SK-N-SH treated with all-trans-retinoic acid at 6 μM for 48 hours (cell line): ENCODE measurements around the gene FAM217B.

Experiments
- ATAC-seq: fragments of 200-7000 bp; cut with Tn5 transposase; 3 replicates; pipeline ENCODE4 v1.9.1; 2020; ENCODE audit warnings: mild to moderate bottlenecking, moderate library complexity
- ARNTL ChIP-seq: fragments of 450-650 bp; formaldehyde crosslinking; IDR thresholded peaks from 2 replicates; pipeline ENCODE4 v1.5.0; 2020; ENCODE audit warnings: low read depth, mild to moderate bottlenecking, moderate library complexity, borderline replicate concordance
- BACH2 ChIP-seq: fragments of 250-450 bp; sonication (Bioruptor Pico); IDR thresholded peaks from 2 replicates; pipeline ENCODE4 v1.9.0; 2021; ENCODE audit warnings: mild to moderate bottlenecking, borderline replicate concordance
- CREB5 ChIP-seq: fragments of 250-450 bp; sonication (Bioruptor Pico); IDR thresholded peaks from 2 replicates; pipeline ENCODE4 v1.5.1; 2020; ENCODE audit warnings: low read depth, mild to moderate bottlenecking, moderate library complexity
- CSDC2 ChIP-seq: fragments of 250-450 bp; sonication (Bioruptor Pico); IDR thresholded peaks from 2 replicates; pipeline ENCODE4 v1.5.0; 2020; ENCODE audit warnings: mild to moderate bottlenecking, moderate library complexity
- CSRNP3 ChIP-seq: fragments of 250-450 bp; sonication (Bioruptor Pico); IDR thresholded peaks from 2 replicates; pipeline ENCODE4 v1.5.1; 2021; ENCODE audit warnings: mild to moderate bottlenecking, moderate library complexity
- ESRRG ChIP-seq: fragments of 250-450 bp; sonication (Bioruptor Pico); IDR thresholded peaks from 2 replicates; pipeline ENCODE4 v1.6.1; 2021; ENCODE audit warnings: mild to moderate bottlenecking
- GLIS3 ChIP-seq: fragments of 250-450 bp; sonication (Bioruptor Pico); IDR thresholded peaks from 2 replicates; pipeline ENCODE4 v1.5.0; 2020; ENCODE audit warnings: mild to moderate bottlenecking, moderate library complexity
- ISL1 ChIP-seq: fragments of 250-450 bp; sonication (Bioruptor Pico); IDR thresholded peaks from 2 replicates; pipeline ENCODE4 v2.1.2; 2022; ENCODE audit warnings: mild to moderate bottlenecking, moderate library complexity
- PATZ1 ChIP-seq: fragments of 250-450 bp; sonication (Bioruptor Pico); IDR thresholded peaks from 2 replicates; pipeline ENCODE4 v1.8.0; 2020; ENCODE audit warnings: mild to moderate bottlenecking, moderate library complexity, borderline replicate concordance
- POU6F1 ChIP-seq: fragments of 250-450 bp; sonication (Bioruptor Pico); IDR thresholded peaks from 2 replicates; pipeline ENCODE4 v1.8.0; 2021; ENCODE audit warnings: low read depth, mild to moderate bottlenecking, moderate library complexity, borderline replicate concordance
- PPARA ChIP-seq: fragments of 250-450 bp; sonication (Bioruptor Pico); IDR thresholded peaks from 2 replicates; pipeline ENCODE4 v1.5.0; 2020; ENCODE audit warnings: mild to moderate bottlenecking, borderline replicate concordance
- RARB ChIP-seq: fragments of 250-450 bp; sonication (Bioruptor Pico); IDR thresholded peaks from 2 replicates; pipeline ENCODE4 v1.8.0; 2021; ENCODE audit warnings: mild to moderate bottlenecking, moderate library complexity
- TCF4 ChIP-seq: fragments of 250-450 bp; sonication (Bioruptor Pico); IDR thresholded peaks from 2 replicates; pipeline ENCODE4 v1.8.0; 2021; ENCODE audit warnings: mild to moderate bottlenecking, moderate library complexity, borderline replicate concordance
- TOX ChIP-seq: fragments of 250-450 bp; sonication (Bioruptor Pico); IDR thresholded peaks from 2 replicates; pipeline ENCODE4 v1.8.0; 2021; ENCODE audit warnings: mild to moderate bottlenecking, moderate library complexity, borderline replicate concordance
- ZC3H10 ChIP-seq: fragments of 250-450 bp; sonication (Bioruptor Pico); IDR thresholded peaks from 2 replicates; pipeline ENCODE4 v1.5.1; 2021; ENCODE audit warnings: mild to moderate bottlenecking, moderate library complexity
- ZFP3 ChIP-seq: fragments of 250-450 bp; sonication (Bioruptor Pico); IDR thresholded peaks from 2 replicates; pipeline ENCODE4 v1.5.0; 2020; ENCODE audit warnings: mild to moderate bottlenecking, moderate library complexity
- ZFP30 ChIP-seq: fragments of 450-650 bp; formaldehyde crosslinking; IDR thresholded peaks from 2 replicates; pipeline ENCODE4 v1.5.0; 2022; ENCODE audit warnings: mild to moderate bottlenecking, moderate library complexity
- ZNF565 ChIP-seq: fragments of 450-650 bp; formaldehyde crosslinking; conservative IDR thresholded peaks from 2 replicates; pipeline ENCODE4 v1.5.0; 2020; ENCODE audit warnings: low read depth, mild to moderate bottlenecking, moderate library complexity
- ZNF70 ChIP-seq: fragments of 450-650 bp; formaldehyde crosslinking; IDR thresholded peaks from 2 replicates; pipeline ENCODE4 v1.5.0; 2020; ENCODE audit warnings: mild to moderate bottlenecking, moderate library complexity
- ZNF8 ChIP-seq: fragments of 450-650 bp; formaldehyde crosslinking; IDR thresholded peaks from 2 replicates; pipeline ENCODE4 v1.5.0; 2020; ENCODE audit warnings: mild to moderate bottlenecking, moderate library complexity
- TF ChIP-seq, protein P1 (sequence below): fragments of 250-450 bp; sonication (Bioruptor Pico); IDR thresholded peaks from 2 replicates; pipeline ENCODE4 v1.5.0; 2020; ENCODE audit warnings: mild to moderate bottlenecking, moderate library complexity

The FAM217B gene

DNA sequence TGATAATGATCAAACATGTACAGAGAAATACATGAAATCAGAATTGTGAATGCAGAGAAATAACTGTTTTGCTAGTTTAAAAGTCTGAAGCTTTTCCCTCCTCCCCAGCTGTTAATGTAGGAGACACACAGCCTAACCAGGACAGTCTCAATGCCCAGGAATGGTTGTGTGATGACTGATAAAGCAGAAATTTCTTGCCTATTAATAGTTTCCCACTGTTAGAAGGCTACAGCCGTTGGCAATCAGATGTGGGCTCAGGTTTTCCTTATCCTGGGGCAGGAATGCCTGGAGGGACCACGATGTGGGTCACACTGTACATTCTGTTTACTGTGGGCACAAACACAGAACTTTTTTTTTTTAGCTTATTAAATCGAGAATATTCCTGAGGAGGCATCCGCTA, 2.0 kb upstream of the FAM217B start:
- TF ChIP-seq ZNF8 (no peak), GLIS3 (CRISPR knock-in tag) (no peak), PPARA (no peak), CREB5 (CRISPR knock-in tag) (no peak), ISL1 (CRISPR knock-in tag) (no peak), RARB (CRISPR knock-in tag) (no peak)
- ATAC-seq, result no peak

- no peak for ATAC-seq
- no peak for TF ChIP-seq ZFP30 (CRISPR knock-in tag)
- no peak for TF ChIP-seq GLIS3 (CRISPR knock-in tag)
- no peak for TF ChIP-seq ZNF70 (CRISPR knock-in tag)
- no peak for TF ChIP-seq TOX (CRISPR knock-in tag)
- TF ChIP-seq ZC3H10 (CRISPR knock-in tag), result no peak
- TF ChIP-seq BACH2 (CRISPR knock-in tag), result no peak
- TF ChIP-seq CREB5 (CRISPR knock-in tag), result no peak
- TF ChIP-seq CSDC2 (CRISPR knock-in tag), result no peak
- TF ChIP-seq TCF4 (CRISPR knock-in tag), result no peak
- no peak for TF ChIP-seq CSRNP3 (CRISPR knock-in tag)
These were observed 1.5 kb upstream of the FAM217B start for GRCh38 chr20:59938696-59939051.

DNA sequence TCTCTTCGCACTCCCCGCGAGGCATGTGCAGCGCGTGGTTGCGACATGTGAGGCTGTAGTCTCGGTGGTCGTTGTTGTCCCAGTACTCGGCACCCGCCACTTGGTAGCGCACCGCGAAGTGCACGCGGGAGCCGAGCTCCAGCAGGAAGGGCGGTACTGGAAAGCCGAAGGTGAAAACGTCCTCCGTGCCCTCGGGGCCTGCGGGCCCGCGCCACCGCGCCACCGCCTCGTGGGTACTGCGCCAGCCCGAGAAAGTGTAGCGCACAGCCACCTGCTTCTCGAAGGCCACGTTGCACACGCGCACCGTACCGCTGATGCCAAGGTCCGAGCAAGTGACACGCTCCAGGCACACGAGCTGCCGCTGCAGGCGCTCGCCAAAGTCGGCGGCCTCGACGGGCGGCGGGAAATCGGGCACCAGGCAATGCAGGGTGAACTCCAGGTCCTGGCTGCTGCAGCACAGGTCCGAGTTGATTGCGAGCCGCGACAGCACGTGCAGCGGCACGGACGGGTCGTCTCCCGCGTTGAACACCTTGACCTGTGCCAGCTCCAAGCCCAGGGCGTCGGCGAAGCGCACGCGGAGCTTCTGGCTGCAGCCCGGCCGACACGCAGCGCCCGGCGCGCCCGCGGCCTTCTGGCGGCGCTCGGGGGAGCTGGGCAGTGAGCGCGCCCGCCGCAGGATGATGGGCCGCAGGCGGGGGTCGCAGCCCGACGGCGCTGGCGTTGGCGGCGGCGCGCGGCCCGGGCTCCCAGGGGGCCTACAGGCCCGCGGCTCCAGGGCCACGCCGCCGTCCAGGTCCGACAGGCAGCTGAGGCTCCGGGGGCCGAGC, 924 bp upstream of the FAM217B start:
- no peak for ATAC-seq
- no peak for TF ChIP-seq ZFP3 (CRISPR knock-in tag)
- TF ChIP-seq BACH2 (CRISPR knock-in tag), result no peak
- no peak for TF ChIP-seq CSRNP3 (CRISPR knock-in tag)
- no peak for TF ChIP-seq CREB5 (CRISPR knock-in tag)
- TF ChIP-seq TOX (CRISPR knock-in tag), result no peak
- no peak for TF ChIP-seq ZNF70 (CRISPR knock-in tag)
- no peak for TF ChIP-seq ZFP30 (CRISPR knock-in tag)
- no peak for TF ChIP-seq ISL1 (CRISPR knock-in tag)
- no peak for TF ChIP-seq PATZ1
- TF ChIP-seq GLIS3 (CRISPR knock-in tag), result no peak
- TF ChIP-seq, protein P1, sequence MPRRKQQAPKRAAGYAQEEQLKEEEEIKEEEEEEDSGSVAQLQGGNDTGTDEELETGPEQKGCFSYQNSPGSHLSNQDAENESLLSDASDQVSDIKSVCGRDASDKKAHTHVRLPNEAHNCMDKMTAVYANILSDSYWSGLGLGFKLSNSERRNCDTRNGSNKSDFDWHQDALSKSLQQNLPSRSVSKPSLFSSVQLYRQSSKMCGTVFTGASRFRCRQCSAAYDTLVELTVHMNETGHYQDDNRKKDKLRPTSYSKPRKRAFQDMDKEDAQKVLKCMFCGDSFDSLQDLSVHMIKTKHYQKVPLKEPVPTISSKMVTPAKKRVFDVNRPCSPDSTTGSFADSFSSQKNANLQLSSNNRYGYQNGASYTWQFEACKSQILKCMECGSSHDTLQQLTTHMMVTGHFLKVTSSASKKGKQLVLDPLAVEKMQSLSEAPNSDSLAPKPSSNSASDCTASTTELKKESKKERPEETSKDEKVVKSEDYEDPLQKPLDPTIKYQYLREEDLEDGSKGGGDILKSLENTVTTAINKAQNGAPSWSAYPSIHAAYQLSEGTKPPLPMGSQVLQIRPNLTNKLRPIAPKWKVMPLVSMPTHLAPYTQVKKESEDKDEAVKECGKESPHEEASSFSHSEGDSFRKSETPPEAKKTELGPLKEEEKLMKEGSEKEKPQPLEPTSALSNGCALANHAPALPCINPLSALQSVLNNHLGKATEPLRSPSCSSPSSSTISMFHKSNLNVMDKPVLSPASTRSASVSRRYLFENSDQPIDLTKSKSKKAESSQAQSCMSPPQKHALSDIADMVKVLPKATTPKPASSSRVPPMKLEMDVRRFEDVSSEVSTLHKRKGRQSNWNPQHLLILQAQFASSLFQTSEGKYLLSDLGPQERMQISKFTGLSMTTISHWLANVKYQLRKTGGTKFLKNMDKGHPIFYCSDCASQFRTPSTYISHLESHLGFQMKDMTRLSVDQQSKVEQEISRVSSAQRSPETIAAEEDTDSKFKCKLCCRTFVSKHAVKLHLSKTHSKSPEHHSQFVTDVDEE, result no peak
- no peak for TF ChIP-seq POU6F1 (CRISPR knock-in tag)
- TF ChIP-seq TCF4 (CRISPR knock-in tag), result no peak
- no peak for TF ChIP-seq CSDC2 (CRISPR knock-in tag)
- TF ChIP-seq ZNF8, result no peak
- no peak for TF ChIP-seq ARNTL (CRISPR knock-in tag)
- no peak for TF ChIP-seq ESRRG (CRISPR knock-in tag)
- TF ChIP-seq ZNF565 (CRISPR knock-in tag), result no peak
- no peak for TF ChIP-seq PPARA
